SH-SY5Y (cell line): ENCODE data around the gene TMEM229B.

Experiments used
- GATA2 ChIP-seq: IDR thresholded peaks from 2 replicates; pipeline ENCODE4 v1.6.1; 2011; ENCODE audit warnings: mild to moderate bottlenecking, low read depth, low read length
- GATA3 ChIP-seq: IDR thresholded peaks from 2 replicates; pipeline ENCODE4 v1.6.1; 2011; ENCODE audit warnings: low read depth, mild to moderate bottlenecking, low read length, moderate library complexity

The TMEM229B gene

GRCh38 chr14:67461341-67461985, 27.1 kb downstream of the TMEM229B start:
- TF ChIP-seq GATA3: no peak
- TF ChIP-seq GATA2: no peak

- no peak for TF ChIP-seq GATA2
- TF ChIP-seq GATA3: no peak
These were observed 29.2 kb downstream of the TMEM229B start for GRCh38 chr14:67459336-67459735.

GRCh38 chr14:67457782-67458181, 30.7 kb downstream of the TMEM229B start:
- no peak for TF ChIP-seq GATA3
- no peak for TF ChIP-seq GATA2

- TF ChIP-seq GATA2 (no peak), GATA3 (no peak)
These were observed 31.8 kb downstream of the TMEM229B start for GRCh38 chr14:67456732-67457131.

- no peak for TF ChIP-seq GATA3
- TF ChIP-seq GATA2: no peak
These were observed 34.8 kb downstream of the TMEM229B start for GRCh38 chr14:67453575-67454300.

- TF ChIP-seq GATA2: no peak
- TF ChIP-seq GATA3: no peak
These were observed 39.4 kb downstream of the TMEM229B start for GRCh38 chr14:67449096-67449495.

GRCh38 chr14:67447033-67447381, 41.5 kb downstream of the TMEM229B start:
- TF ChIP-seq GATA3 (no peak), GATA2 (no peak)

GRCh38 chr14:67446371-67447032, 42.0 kb downstream of the TMEM229B start:
- TF ChIP-seq GATA3: no peak
- no peak for TF ChIP-seq GATA2

- no peak for TF ChIP-seq GATA2
- no peak for TF ChIP-seq GATA3
These were observed 44.1 kb downstream of the TMEM229B start for GRCh38 chr14:67444395-67444794.

- TF ChIP-seq GATA2 (no peak), GATA3 (no peak)
These were observed 46.2 kb downstream of the TMEM229B start for GRCh38 chr14:67442139-67442906.

GRCh38 chr14:67441672-67442071, 46.8 kb downstream of the TMEM229B start:
- no peak for TF ChIP-seq GATA2
- no peak for TF ChIP-seq GATA3

GRCh38 chr14:67441256-67441655, 47.3 kb downstream of the TMEM229B start:
- TF ChIP-seq GATA3: no peak
- TF ChIP-seq GATA2: no peak

- TF ChIP-seq GATA3 (no peak), GATA2 (no peak)
These were observed 48.0 kb downstream of the TMEM229B start for GRCh38 chr14:67440513-67440912.

- TF ChIP-seq GATA2: no peak
- no peak for TF ChIP-seq GATA3
These were observed 49.6 kb downstream of the TMEM229B start for GRCh38 chr14:67438969-67439368.

- TF ChIP-seq GATA3 (no peak), GATA2 (no peak)
These were observed 52.3 kb downstream of the TMEM229B start for GRCh38 chr14:67436006-67436866.

GRCh38 chr14:67435603-67436002, 52.9 kb downstream of the TMEM229B start:
- no peak for TF ChIP-seq GATA2
- no peak for TF ChIP-seq GATA3
